Gastrocnemius medialis (tissue), 4 donors: ENCODE measurements around the gene KLC1. TPM values are rescaled to one million over a fixed set of nuclear protein-coding genes. Genes with fewer than 3 reads are reported as not detected.
"Not testable (repeated sequence)": the region's sequence is repeated elsewhere in the genome, so short reads cannot be mapped to it uniquely, and the experiment has no call there.

Experiments used
- ATAC-seq, 2 donors: fragments of 150-250 bp; one replicate each; pipeline ENCODE4 v1.9.1; 2016
- DNase-seq, 2 donors: peaks; one replicate each; pipeline ENCODE4 v3.0.0-alpha.2; 2019
- H3K27ac ChIP-seq, 4 donors: fragments of 200-600 bp; sonication (generic); 1 replicate in 1 of 4; 2 replicates in 3 of 4; pipeline ENCODE4 v1.5.1; 2016 to 2018; ENCODE audit warnings: mild to moderate bottlenecking in 2 of 4, moderate library complexity in 1 of 4
- H3K27me3 ChIP-seq, 3 donors: fragments of 200-600 bp; sonication (generic) in 2 of 3; 1 replicate in 1 of 3; 2 replicates in 2 of 3; pipeline versions ENCODE4 v1.5.1 to v1.6.0; 2016 to 2019; ENCODE audit warnings: mild to moderate bottlenecking in 1 of 3, moderate library complexity in 1 of 3
- H3K36me3 ChIP-seq, 2 donors: fragments of 200-600 bp; sonication (generic) in 1 of 2; one replicate each; pipeline ENCODE4 v1.5.1; 2017 to 2018
- H3K4me1 ChIP-seq, 2 donors: fragments of 200-600 bp; sonication (generic) in 1 of 2; one replicate each; pipeline ENCODE4 v1.5.1; 2016 to 2017; ENCODE audit warnings: mild to moderate bottlenecking in 2 of 2
- H3K4me3 ChIP-seq, 4 donors: fragments of 200-600 bp; sonication (generic) in 3 of 4; 1 replicate in 1 of 4; 2 replicates in 3 of 4; pipeline ENCODE4 v1.5.1; 2016 to 2019; ENCODE audit warnings: mild to moderate bottlenecking in 2 of 4
- H3K9me3 ChIP-seq, 3 donors: fragments of 200-600 bp; sonication (generic) in 2 of 3; 1 replicate in 1 of 3; 2 replicates in 2 of 3; pipeline ENCODE4 v1.5.1; 2016 to 2019
- POLR2A ChIP-seq, 2 donors: fragments of 450-650 bp; IDR thresholded peaks; one replicate each; pipeline ENCODE4 v1.6.1; 2017; ENCODE audit warnings: antibody characterized with exemption in 2 of 2, mild to moderate bottlenecking in 2 of 2, moderate library complexity in 2 of 2
- in situ Hi-C, 4 donors: fragments of 200-750 bp; cut with MboI; loops; one replicate each; pipeline versions ENCODE4 v1.15.0 to v1.8.0; 2017; ENCODE audit warnings: low sequenced_read_pairs in 4 of 4
- intact Hi-C: fragments of 100-400 bp; cut with DNase I; formaldehyde crosslinking; loops from one replicate; pipeline ENCODE4 v1.15.1; 2023; ENCODE audit warnings: low total_unique reads
- total RNA-seq, 4 donors: library from RNA; depleted of rRNA; stranded (reverse); fragments of >200 nt; gene quantifications; one replicate each; pipeline versions ENCODE4 v1.1.0 to v1.2.3, GENCODE V29; 2016
- TF ChIP-seq, protein P1 (sequence below), 5 experiments: fragments of 450-650 bp in 3 of 5; fragments of 200-600 bp in 2 of 5; sonication (generic) in 2 of 5; IDR thresholded peaks in 4 of 5; conservative IDR thresholded peaks in 1 of 5; 1 replicate in 4 of 5; 2 replicates in 1 of 5; pipeline ENCODE4 v1.5.1; 2016 to 2019; ENCODE audit warnings: antibody characterized with exemption in 5 of 5, mild to moderate bottlenecking in 3 of 5, moderate library complexity in 3 of 5

Gene KLC1
- total RNA-seq, 4 donors from 2014 or later, result 217 to 398 (median 309) TPM

DNA sequence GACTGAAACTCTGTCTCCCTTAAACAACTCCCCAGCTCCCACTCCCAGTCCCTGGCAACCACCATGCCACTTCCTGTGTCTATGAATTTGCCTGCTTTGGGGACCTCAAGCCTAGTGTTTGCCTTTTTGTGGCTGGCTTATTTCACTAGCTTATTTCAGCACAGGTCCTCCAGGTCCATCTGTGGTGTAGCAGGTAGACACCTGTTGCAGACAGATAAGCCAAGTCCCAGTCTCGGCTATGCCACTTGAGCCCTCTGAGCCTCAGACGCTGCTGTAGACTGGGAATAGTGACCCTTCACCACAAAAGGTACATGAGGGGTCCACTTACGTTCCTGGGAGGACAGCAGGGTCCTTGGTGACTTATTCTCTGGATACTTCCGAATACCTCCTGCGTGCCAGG, 24.4 kb upstream of the KLC1 start:
- no peaks in the 10 kb centered on the region for H3K36me3 ChIP-seq
- H3K4me1 ChIP-seq, result peaks cover 17 to 21% of the 10 kb centered on the region in 2 donors
- DNase-seq (no peak), ATAC-seq (no peak)
- no peak overlapping the region for H3K4me3 ChIP-seq
- intact Hi-C loops, result no loop called here
- H3K9me3 ChIP-seq, result no peaks in the 10 kb centered on the region
- H3K27ac ChIP-seq, result no peak overlapping the region
- H3K27me3 ChIP-seq, result no peaks in the 10 kb centered on the region
- in situ Hi-C loops, result no loop called here
- TF ChIP-seq POLR2A (IDR thresholded peaks at IDR 0.05), result no peak
- TF ChIP-seq, protein P1, sequence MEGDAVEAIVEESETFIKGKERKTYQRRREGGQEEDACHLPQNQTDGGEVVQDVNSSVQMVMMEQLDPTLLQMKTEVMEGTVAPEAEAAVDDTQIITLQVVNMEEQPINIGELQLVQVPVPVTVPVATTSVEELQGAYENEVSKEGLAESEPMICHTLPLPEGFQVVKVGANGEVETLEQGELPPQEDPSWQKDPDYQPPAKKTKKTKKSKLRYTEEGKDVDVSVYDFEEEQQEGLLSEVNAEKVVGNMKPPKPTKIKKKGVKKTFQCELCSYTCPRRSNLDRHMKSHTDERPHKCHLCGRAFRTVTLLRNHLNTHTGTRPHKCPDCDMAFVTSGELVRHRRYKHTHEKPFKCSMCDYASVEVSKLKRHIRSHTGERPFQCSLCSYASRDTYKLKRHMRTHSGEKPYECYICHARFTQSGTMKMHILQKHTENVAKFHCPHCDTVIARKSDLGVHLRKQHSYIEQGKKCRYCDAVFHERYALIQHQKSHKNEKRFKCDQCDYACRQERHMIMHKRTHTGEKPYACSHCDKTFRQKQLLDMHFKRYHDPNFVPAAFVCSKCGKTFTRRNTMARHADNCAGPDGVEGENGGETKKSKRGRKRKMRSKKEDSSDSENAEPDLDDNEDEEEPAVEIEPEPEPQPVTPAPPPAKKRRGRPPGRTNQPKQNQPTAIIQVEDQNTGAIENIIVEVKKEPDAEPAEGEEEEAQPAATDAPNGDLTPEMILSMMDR (IDR thresholded peaks at IDR 0.05 in 4 of 5, conservative IDR thresholded peaks at IDR 0.05 in 1 of 5), result no peak

DNA sequence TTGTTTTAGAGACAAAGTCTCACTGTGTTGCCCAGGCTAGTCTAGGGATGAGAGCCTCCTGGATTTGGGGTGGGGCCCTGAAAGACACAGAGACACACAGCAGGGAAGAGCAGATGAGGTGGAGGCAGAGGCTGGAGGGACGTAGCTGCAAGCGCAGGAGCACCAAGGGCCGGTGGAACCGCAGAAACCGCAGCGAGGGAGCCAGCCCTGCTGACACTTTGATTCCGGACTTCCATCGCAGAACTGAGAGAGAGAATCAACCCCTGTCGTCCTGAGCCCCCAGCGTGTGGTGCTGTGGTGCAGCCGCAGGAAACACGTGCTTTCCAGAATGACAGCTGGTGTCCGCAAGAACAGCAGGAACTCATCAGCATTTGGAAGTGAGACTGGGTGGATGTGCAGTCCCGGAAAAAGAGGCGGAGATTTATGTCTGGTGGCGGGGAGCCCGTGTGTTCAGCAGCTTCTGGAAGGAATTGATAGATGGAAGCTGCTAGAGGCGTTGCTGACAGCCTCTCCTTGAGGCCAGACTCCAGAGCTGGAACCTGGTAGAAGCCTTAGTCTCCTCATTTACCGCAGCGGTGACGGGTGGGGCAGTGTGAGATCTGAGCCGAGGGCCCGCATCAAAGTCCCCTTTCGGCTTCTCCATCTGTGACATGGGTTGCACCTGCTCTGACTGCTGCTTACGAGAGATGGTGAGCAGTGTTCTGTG, 21.9 kb upstream of the KLC1 start:
- peak; percentile 92 to 98 for ATAC-seq
- H3K4me3 ChIP-seq, result peak overlapping the region; percentile 30 to 39 (median 34)
- peak; percentile 66 to 70 for DNase-seq

DNA sequence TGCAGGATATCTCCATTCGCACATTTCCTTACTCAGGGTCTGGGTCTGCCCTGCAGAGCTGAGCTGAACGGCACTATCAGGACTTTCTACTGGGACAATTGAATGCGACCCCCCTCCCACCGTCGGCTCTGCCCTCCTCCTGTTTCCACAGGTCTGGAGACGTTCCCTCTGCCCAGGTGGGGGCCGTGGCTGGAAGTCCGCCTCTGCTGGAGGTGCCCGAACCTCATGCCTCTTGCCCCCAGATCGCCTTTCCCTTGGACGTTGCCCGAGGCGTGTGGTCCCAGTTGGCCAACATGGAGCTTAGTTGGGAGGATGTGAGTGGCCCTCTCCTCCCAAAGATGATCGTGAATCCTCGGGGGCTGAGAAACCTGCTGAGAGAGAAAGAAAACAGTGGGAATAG, 21.2 kb upstream of the KLC1 start:
- ATAC-seq (no peak), DNase-seq (no peak)
- Histone ChIP-seq H3K27ac (no peak overlapping the region), H3K27me3 (no peaks in the 10 kb centered on the region), H3K9me3 (no peaks in the 10 kb centered on the region), H3K36me3 (no peaks in the 10 kb centered on the region), H3K4me1 (peaks cover 17 to 21% of the 10 kb centered on the region in 2 donors), H3K4me3 (peak overlapping the region; percentile 30 to 39 (median 34))
- intact Hi-C loops, result no loop called here
- TF ChIP-seq, protein P1 (IDR thresholded peaks at IDR 0.05 in 4 of 5, conservative IDR thresholded peaks at IDR 0.05 in 1 of 5), result no peak
- TF ChIP-seq POLR2A (IDR thresholded peaks at IDR 0.05), result no peak
- in situ Hi-C loops, result no loop called here

More for the DNA sequence above, 21.9 kb upstream of the KLC1 start:
- H3K27me3 ChIP-seq, result no peaks in the 10 kb centered on the region
- in situ Hi-C loops (no loop called here), intact Hi-C loops (no loop called here)
- TF ChIP-seq, protein P1 (IDR thresholded peaks at IDR 0.05 in 4 of 5, conservative IDR thresholded peaks at IDR 0.05 in 1 of 5), result peak in 2 of 5 experiments; percentile 33 to 40
- no peak for TF ChIP-seq POLR2A (IDR thresholded peaks at IDR 0.05)
- no peaks in the 10 kb centered on the region for H3K9me3 ChIP-seq
- H3K27ac ChIP-seq, result peak overlapping the region in 1 of 4 donors; percentile 32
- peaks cover 17 to 21% of the 10 kb centered on the region in 2 donors for H3K4me1 ChIP-seq
- no peaks in the 10 kb centered on the region for H3K36me3 ChIP-seq

DNA sequence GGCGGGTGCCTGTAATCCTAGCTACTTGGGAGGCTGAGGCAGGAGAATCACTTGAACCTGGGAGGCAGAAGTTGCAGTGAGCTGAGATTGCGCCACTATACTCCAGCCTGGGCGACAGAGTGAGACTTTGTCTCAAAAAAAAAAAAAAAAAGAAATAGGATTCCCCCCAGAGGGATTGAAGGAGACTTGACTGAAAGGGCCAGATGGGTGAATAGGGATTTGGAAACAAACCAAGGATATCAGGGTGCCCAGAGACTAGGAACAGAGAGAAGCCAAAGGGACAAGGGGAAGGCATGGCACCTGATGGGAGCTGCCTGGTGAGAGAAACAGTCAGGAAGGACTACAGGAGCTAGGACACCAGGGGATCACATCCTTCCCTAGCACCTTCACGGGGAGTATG, 19.9 kb upstream of the KLC1 start:
- intact Hi-C loops, in situ Hi-C loops, H3K36me3 ChIP-seq, H3K4me3 ChIP-seq, H3K27me3 ChIP-seq, H3K27ac ChIP-seq, H3K9me3 ChIP-seq, DNase-seq, ATAC-seq: not testable (repeated sequence)
- peaks cover 17 to 21% of the 10 kb centered on the region in 2 donors for H3K4me1 ChIP-seq

DNA sequence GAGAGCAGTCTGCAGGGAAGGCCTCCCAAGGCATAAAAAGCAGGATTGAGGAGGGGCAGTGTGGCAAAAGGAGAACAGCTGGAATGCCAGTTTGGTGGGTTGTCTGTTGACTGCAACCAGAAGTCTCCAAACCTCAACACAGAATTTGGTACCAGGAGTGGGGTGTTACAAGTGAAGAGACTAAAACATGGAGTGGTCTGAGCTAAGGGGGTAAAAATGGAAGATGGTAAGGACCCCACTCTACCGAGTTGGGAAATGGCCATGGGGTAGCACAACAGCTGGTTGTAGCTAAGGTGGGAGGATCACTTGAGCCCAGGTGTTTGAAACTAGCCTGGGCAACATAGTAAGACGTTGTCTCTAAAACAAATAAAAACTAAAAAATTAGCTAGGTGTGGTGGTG, 17.8 kb upstream of the KLC1 start:
- no peak for DNase-seq
- in situ Hi-C loops (no loop called here), intact Hi-C loops (no loop called here)
- no peaks in the 10 kb centered on the region for H3K27me3 ChIP-seq
- no peaks in the 10 kb centered on the region for H3K9me3 ChIP-seq
- H3K27ac ChIP-seq, result no peak overlapping the region
- peaks cover 17 to 21% of the 10 kb centered on the region in 2 donors for H3K4me1 ChIP-seq
- no peaks in the 10 kb centered on the region for H3K36me3 ChIP-seq
- no peak overlapping the region for H3K4me3 ChIP-seq
- no peak for TF ChIP-seq POLR2A (IDR thresholded peaks at IDR 0.05)
- TF ChIP-seq, protein P1 (IDR thresholded peaks at IDR 0.05 in 4 of 5, conservative IDR thresholded peaks at IDR 0.05 in 1 of 5), result no peak
- no peak for ATAC-seq
